ENCODE data around the gene IL1RAP. TPM values are rescaled to one million over a fixed set of nuclear protein-coding genes. Genes with fewer than 3 reads are reported as not detected.
A peak's percentile ranks its signal among the peaks of the same experiment; 100 is the strongest.

The IL1RAP gene
- polyA plus RNA-seq, 3 donors, result 8.0 to 12.6 (median 11.8) TPM

- H4K20me1 ChIP-seq (ENCODE audit: insufficient read depth, low read length), result no peaks in the 10 kb centered on the region
- intact Hi-C loops (cut with micrococcal nuclease), result no loop called here
- no CpG with 5 or more reads among the region's 2 CpGs for WGBS (ENCODE audit: insufficient coverage)
- H3K27ac Mint-ChIP-seq, result no peak overlapping the region
- no peak overlapping the region for H3K4me2 ChIP-seq (replicated peaks; ENCODE audit: extremely low read depth, low read length, poor library complexity, severe bottlenecking)
- H3K9me3 Mint-ChIP-seq, result peaks cover 0 to 2% (median 0%) of the 10 kb centered on the region in 7 donors
- H3K79me2 ChIP-seq (ENCODE audit: insufficient read depth, low read length), result no peaks in the 10 kb centered on the region
- no peaks in the 10 kb centered on the region for H3K36me3 Mint-ChIP-seq
- no peak overlapping the region for H2AFZ ChIP-seq (ENCODE audit: insufficient read depth, low read depth, low read length, poor library complexity, severe bottlenecking)
- H3K27me3 Mint-ChIP-seq (ENCODE audit: low read depth in 3 of 3), result peaks cover 2 to 16% (median 14%) of the 10 kb centered on the region in 3 donors
- peaks cover 11% of the 10 kb centered on the region for H3K4me1 Mint-ChIP-seq
- no peak for TF ChIP-seq CTCF (IDR thresholded peaks at IDR 0.05)
- no peak overlapping the region for H3K4me3 ChIP-seq (replicated peaks in 1 of 3; ENCODE audit: low read depth in 2 of 3, low read length in 3 of 3)
- H3K4me1 ChIP-seq (ENCODE audit: control insufficient read depth in 1 of 2, insufficient read depth in 2 of 2, low read length in 2 of 2), result peaks cover 0 to 9% of the 10 kb centered on the region in 2 donors
- H3K27ac ChIP-seq (ENCODE audit: low read depth in 1 of 2, low read length in 2 of 2), result no peak overlapping the region
- H3K9ac ChIP-seq (ENCODE audit: insufficient read depth, low read length, poor library complexity, severe bottlenecking), result no peak overlapping the region
- no peaks in the 10 kb centered on the region for H3K36me3 ChIP-seq (replicated peaks in 1 of 2; ENCODE audit: control insufficient read depth in 1 of 2, insufficient read depth in 2 of 2, low read length in 2 of 2)
- peaks cover 10 to 19% of the 10 kb centered on the region in 2 donors for H3K27me3 ChIP-seq (ENCODE audit: control insufficient read depth in 2 of 2, insufficient read depth in 2 of 2, low read length in 2 of 2)
- no peak for DNase-seq
- H3K4me3 Mint-ChIP-seq, result no peak overlapping the region
- H3K9me3 ChIP-seq (replicated peaks in 1 of 2; ENCODE audit: control insufficient read depth in 1 of 2, insufficient read depth in 1 of 2, low read length in 2 of 2), result no peaks in the 10 kb centered on the region
Measured at GRCh38 chr3:190498293-190498692, 15.6 kb upstream of the IL1RAP start.

- peaks cover 2 to 18% (median 14%) of the 10 kb centered on the region in 3 donors for H3K27me3 Mint-ChIP-seq (ENCODE audit: low read depth in 3 of 3)
- no peak for TF ChIP-seq CTCF (IDR thresholded peaks at IDR 0.05)
Measured at GRCh38 chr3:190499122-190499521, 14.8 kb upstream of the IL1RAP start.

More at GRCh38 chr3:190499122-190499521, 14.8 kb upstream of the IL1RAP start:
- no peak overlapping the region for H3K27ac ChIP-seq (ENCODE audit: low read depth in 1 of 2, low read length in 2 of 2)
- intact Hi-C loops (cut with micrococcal nuclease), result no loop called here
- Mint-ChIP-seq H3K36me3 (no peaks in the 10 kb centered on the region), H3K27ac (no peak overlapping the region), H3K4me3 (peak overlapping the region in 1 of 2 donors; percentile 1), H3K4me1 (peaks cover 15% of the 10 kb centered on the region), H3K9me3 (no peaks in the 10 kb centered on the region)
- no peak for DNase-seq
- H3K4me1 ChIP-seq (ENCODE audit: control insufficient read depth in 1 of 2, insufficient read depth in 2 of 2, low read length in 2 of 2), result peaks cover 0 to 9% of the 10 kb centered on the region in 2 donors
- no CpG with 5 or more reads among the region's 2 CpGs for WGBS (ENCODE audit: insufficient coverage)
- H3K79me2 ChIP-seq (ENCODE audit: insufficient read depth, low read length), result no peaks in the 10 kb centered on the region
- H3K9me3 ChIP-seq (replicated peaks in 1 of 2; ENCODE audit: control insufficient read depth in 1 of 2, insufficient read depth in 1 of 2, low read length in 2 of 2), result no peaks in the 10 kb centered on the region
- no peak overlapping the region for H2AFZ ChIP-seq (ENCODE audit: insufficient read depth, low read depth, low read length, poor library complexity, severe bottlenecking)
- no peak overlapping the region for H3K4me2 ChIP-seq (replicated peaks; ENCODE audit: extremely low read depth, low read length, poor library complexity, severe bottlenecking)
- peaks cover 10 to 19% of the 10 kb centered on the region in 2 donors for H3K27me3 ChIP-seq (ENCODE audit: control insufficient read depth in 2 of 2, insufficient read depth in 2 of 2, low read length in 2 of 2)
- no peak overlapping the region for H3K9ac ChIP-seq (ENCODE audit: insufficient read depth, low read length, poor library complexity, severe bottlenecking)
- no peak overlapping the region for H3K4me3 ChIP-seq (replicated peaks in 1 of 3; ENCODE audit: low read depth in 2 of 3, low read length in 3 of 3)
- no peaks in the 10 kb centered on the region for H4K20me1 ChIP-seq (ENCODE audit: insufficient read depth, low read length)
- no peaks in the 10 kb centered on the region for H3K36me3 ChIP-seq (replicated peaks in 1 of 2; ENCODE audit: control insufficient read depth in 1 of 2, insufficient read depth in 2 of 2, low read length in 2 of 2)

Data from CD14-positive monocyte (primary cell).